Endothelial cell of umbilical vein (primary cell): ENCODE measurements around the gene TMEM63B. TPM values are rescaled to one million over a fixed set of nuclear protein-coding genes. Genes with fewer than 3 reads are reported as not detected.

Experiments
- BruUV-seq: library from RNA; stranded (reverse); fragments of 400-500 nt; replicated peaks from 2 replicates; lab custom pipeline; 2021; lab: Mats Ljungman, UMichigan
- CTCF ChIA-PET: fragments of 300-600, 350-600 bp; sonication (Branson Sonifier 250); formaldehyde crosslinking; loops from one replicate; lab custom pipeline; 2021; ENCODE audit warnings: antibody characterized with exemption, inconsistent platforms; lab: Charles Lee
- POLR2A ChIA-PET: fragments of 300-600, 350-600 bp; sonication (Branson Sonifier 250); formaldehyde crosslinking; loops from one replicate; lab custom pipeline; 2021; ENCODE audit warnings: antibody characterized with exemption, inconsistent platforms; lab: Charles Lee
- DNase-seq: peaks from one replicate; pipeline ENCODE4 v3.0.0-alpha.2; 2011; ENCODE audit warnings: low read depth, low spot score
- FAIRE-seq: peaks from 2 replicates; lab custom pipeline; 2011; peaks lifted over from hg19 to GRCh38; lab: Jason Lieb, UNC
- H2AFZ ChIP-seq: 2 replicates; pipeline ENCODE4 v1.6.0; 2012; ENCODE audit warnings: low read depth, low read length, control low read depth, inconsistent platforms
- H3K27ac ChIP-seq: 2 replicates; pipeline ENCODE4 v1.5.1; 2011; ENCODE audit warnings: low read depth, mild to moderate bottlenecking, control low read depth, low read length, moderate library complexity; ENCODE audit not compliant: insufficient read depth
- H3K27me3 ChIP-seq, 2 experiments: 2 replicates each; pipeline versions ENCODE4 v1.6.0 to v1.6.1; 2011; ENCODE audit warnings: low read length in 2 of 2, mixed read lengths in 1 of 2; ENCODE audit not compliant: control insufficient read depth in 2 of 2, insufficient read depth in 2 of 2
- H3K36me3 ChIP-seq, 2 experiments: 2 replicates in 1 of 2; 3 replicates in 1 of 2; pipeline ENCODE4 v1.5.1; 2011; ENCODE audit warnings: low read length in 2 of 2, mild to moderate bottlenecking in 1 of 2, moderate library complexity in 1 of 2; ENCODE audit not compliant: control insufficient read depth in 2 of 2, insufficient read depth in 2 of 2; ENCODE audit errors: extremely low read depth in 1 of 2
- H3K4me1 ChIP-seq: 3 replicates; pipeline ENCODE4 v1.5.1; 2011; ENCODE audit warnings: mild to moderate bottlenecking, low read length; ENCODE audit not compliant: control insufficient read depth, insufficient read depth; ENCODE audit errors: extremely low read depth
- H3K4me2 ChIP-seq: 2 replicates; pipeline ENCODE4 v1.6.1; 2011; ENCODE audit warnings: low read length, control low read depth, mixed read lengths; ENCODE audit not compliant: insufficient read depth
- H3K4me3 ChIP-seq, 3 experiments: fragments of 200-600 bp in 1 of 3; sonication (generic), shearing (Covaris generic) in 1 of 3; replicated peaks in 1 of 3; 2 replicates each; pipeline ENCODE4 v1.5.1; 2011 to 2016; ENCODE audit warnings: control low read depth in 3 of 3, low read length in 3 of 3, mild to moderate bottlenecking in 2 of 3, inconsistent platforms in 1 of 3, low read depth in 1 of 3, moderate library complexity in 1 of 3; ENCODE audit not compliant: insufficient read depth in 1 of 3
- H3K79me2 ChIP-seq: 2 replicates; pipeline ENCODE4 v1.6.0; 2012; ENCODE audit warnings: low read length, inconsistent platforms; ENCODE audit not compliant: control insufficient read depth, insufficient read depth
- H3K9ac ChIP-seq: replicated peaks from 2 replicates; pipeline ENCODE3; 2011; ENCODE audit warnings: low read length, control low read depth; ENCODE audit not compliant: insufficient read depth; ENCODE audit errors: extremely low read depth
- H3K9me1 ChIP-seq: replicated peaks from 3 replicates; pipeline ENCODE4 v1.6.0; 2011; ENCODE audit warnings: mild to moderate bottlenecking, low read length; ENCODE audit not compliant: control insufficient read depth, insufficient read depth; ENCODE audit errors: extremely low read depth
- H3K9me3 ChIP-seq: replicated peaks from 2 replicates; pipeline ENCODE4 v1.5.1; 2012; ENCODE audit warnings: low read length, inconsistent platforms; ENCODE audit not compliant: control insufficient read depth, insufficient read depth
- H4K20me1 ChIP-seq: replicated peaks from 2 replicates; pipeline ENCODE3; 2011; ENCODE audit warnings: mild to moderate bottlenecking, low read length; ENCODE audit not compliant: control insufficient read depth, insufficient read depth; ENCODE audit errors: extremely low read depth
- EZH2 ChIP-seq: IDR thresholded peaks from 2 replicates; pipeline ENCODE4 v1.6.1; 2012; ENCODE audit warnings: borderline replicate concordance, low read depth, mild to moderate bottlenecking, moderate library complexity, low read length, inconsistent platforms; ENCODE audit not compliant: severe bottlenecking
- FOS ChIP-seq: IDR thresholded peaks from 2 replicates; pipeline ENCODE4 v1.6.1; 2011; ENCODE audit warnings: mild to moderate bottlenecking, low read length, moderate library complexity, borderline replicate concordance; ENCODE audit not compliant: insufficient read depth
- GATA2 ChIP-seq: IDR thresholded peaks from 2 replicates; pipeline ENCODE4 v1.7.0; 2011; ENCODE audit warnings: low read depth, mild to moderate bottlenecking, moderate library complexity, mixed read lengths, low read length; ENCODE audit not compliant: insufficient read length, insufficient read depth
- JUN ChIP-seq: IDR thresholded peaks from 2 replicates; pipeline ENCODE4 v1.6.1; 2011; ENCODE audit warnings: borderline replicate concordance, low read depth; ENCODE audit not compliant: insufficient read length, insufficient read depth
- MYC ChIP-seq: IDR thresholded peaks from one replicate; pipeline ENCODE4 v1.6.1; 2011; ENCODE audit warnings: mild to moderate bottlenecking, low read depth, low read length
- POLR2A ChIP-seq: IDR thresholded peaks from 2 replicates; pipeline ENCODE4 v1.6.1; 2012; ENCODE audit warnings: low read depth, mild to moderate bottlenecking, control low read depth, low read length
- dilution Hi-C: fragments of 300-500 bp; cut with MboI; formaldehyde crosslinking; loops from one replicate; pipeline ENCODE4 v1.15.0; 2019; ENCODE audit warnings: low sequenced_read_pairs; ENCODE audit not compliant: extremely low pct_ligation_motif_present
- intact Hi-C: fragments of 100-400 bp; cut with micrococcal nuclease; formaldehyde crosslinking; loops from one replicate; pipeline ENCODE4 v1.10.0; 2022
- polyA plus RNA-seq, 4 experiments: library from polyadenylated mRNA; depleted of rRNA in 3 of 4; stranded (reverse) in 3 of 4; unstranded in 1 of 4; fragments of >200 nt; gene quantifications; 2 replicates each; pipeline versions ENCODE4 v1.2.1 to v1.2.3, GENCODE V29; 2011 to 2012; ENCODE audit warnings: missing spikeins in 1 of 4
- total RNA-seq: library from RNA; stranded (reverse); gene quantifications from 2 replicates; pipeline ENCODE4 v1.2.3, GENCODE V29; 2021
- TF ChIP-seq, protein P1 (sequence below), 2 donors: IDR thresholded peaks; 1 replicate in 1 of 2; 2 replicates in 1 of 2; pipeline ENCODE4 v1.5.1; 2011; ENCODE audit warnings: low read length in 2 of 2, mild to moderate bottlenecking in 2 of 2, moderate library complexity in 2 of 2, control low read depth in 1 of 2, inconsistent platforms in 1 of 2, low read depth in 1 of 2; ENCODE audit not compliant: insufficient read depth in 1 of 2; ENCODE audit errors: extremely low read depth in 1 of 2
- TF ChIP-seq, protein P2 (sequence below): IDR thresholded peaks from 2 replicates; pipeline ENCODE4 v1.6.1; 2011; ENCODE audit not compliant: insufficient read depth, insufficient read length

The TMEM63B gene
- total and polyA plus RNA-seq, 2 donors (not counting 3 experiments of a cell fraction or from before 2014, with no cell fraction given), result 49.7 to 56.1 TPM

DNA sequence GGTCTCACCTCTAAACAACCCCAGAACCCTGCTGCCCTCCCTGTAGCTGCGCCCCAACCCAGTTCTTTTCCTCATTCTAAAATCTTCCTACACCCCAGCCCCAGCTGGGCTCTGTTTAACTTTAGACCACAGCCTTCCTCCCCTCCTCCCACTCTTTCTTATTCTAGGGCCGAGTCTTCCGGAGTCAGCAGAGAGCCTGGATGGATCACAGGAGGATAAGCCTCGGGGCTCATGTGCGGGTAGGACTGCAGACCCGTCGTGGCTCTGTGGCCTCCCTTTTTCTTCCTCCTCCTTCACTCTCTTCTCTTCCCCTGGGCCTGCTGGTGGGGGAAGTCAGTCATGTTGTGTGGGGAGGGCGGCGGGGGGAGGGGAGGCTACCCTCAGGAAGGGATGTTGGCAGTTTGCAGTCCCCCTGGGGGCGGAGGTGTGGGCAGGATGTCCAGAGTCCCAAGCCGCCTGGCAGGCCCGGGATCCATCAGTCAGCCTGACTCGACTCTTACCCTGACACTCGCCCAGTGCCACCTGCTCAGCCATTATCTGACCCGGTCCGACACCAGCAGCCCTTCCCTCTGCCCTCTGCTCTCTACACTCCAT is 39.3 kb downstream of the TMEM63B start:
- CTCF ChIA-PET, result no interaction called here
- BruUV-seq, result no TSS peak

More for the DNA sequence above, 39.3 kb downstream of the TMEM63B start:
- intact Hi-C loops, result no loop called here
- no peaks in the 10 kb centered on the region for H3K9me1 ChIP-seq
- dilution Hi-C loops, result no loop called here
- POLR2A ChIA-PET, result no interaction called here
- H2AFZ ChIP-seq, result no peak overlapping the region
- no peak overlapping the region for H3K4me2 ChIP-seq
- no peak overlapping the region for H3K9ac ChIP-seq
- H3K27ac ChIP-seq, result no peak overlapping the region
- FAIRE-seq, result no peak
- H3K4me3 ChIP-seq, result no peak overlapping the region
- H3K79me2 ChIP-seq, result no peaks in the 10 kb centered on the region
- H3K27me3 ChIP-seq, result peaks cover 2 to 28% of the 10 kb centered on the region in 2 experiments
- H3K9me3 ChIP-seq, result no peaks in the 10 kb centered on the region
- no peaks in the 10 kb centered on the region for H3K4me1 ChIP-seq
- TF ChIP-seq FOS (no peak), EZH2 (no peak), MYC (no peak), JUN (no peak), POLR2A (no peak), GATA2 (no peak)
- TF ChIP-seq, protein P1, sequence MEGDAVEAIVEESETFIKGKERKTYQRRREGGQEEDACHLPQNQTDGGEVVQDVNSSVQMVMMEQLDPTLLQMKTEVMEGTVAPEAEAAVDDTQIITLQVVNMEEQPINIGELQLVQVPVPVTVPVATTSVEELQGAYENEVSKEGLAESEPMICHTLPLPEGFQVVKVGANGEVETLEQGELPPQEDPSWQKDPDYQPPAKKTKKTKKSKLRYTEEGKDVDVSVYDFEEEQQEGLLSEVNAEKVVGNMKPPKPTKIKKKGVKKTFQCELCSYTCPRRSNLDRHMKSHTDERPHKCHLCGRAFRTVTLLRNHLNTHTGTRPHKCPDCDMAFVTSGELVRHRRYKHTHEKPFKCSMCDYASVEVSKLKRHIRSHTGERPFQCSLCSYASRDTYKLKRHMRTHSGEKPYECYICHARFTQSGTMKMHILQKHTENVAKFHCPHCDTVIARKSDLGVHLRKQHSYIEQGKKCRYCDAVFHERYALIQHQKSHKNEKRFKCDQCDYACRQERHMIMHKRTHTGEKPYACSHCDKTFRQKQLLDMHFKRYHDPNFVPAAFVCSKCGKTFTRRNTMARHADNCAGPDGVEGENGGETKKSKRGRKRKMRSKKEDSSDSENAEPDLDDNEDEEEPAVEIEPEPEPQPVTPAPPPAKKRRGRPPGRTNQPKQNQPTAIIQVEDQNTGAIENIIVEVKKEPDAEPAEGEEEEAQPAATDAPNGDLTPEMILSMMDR (IDR thresholded peaks at IDR 0.05; ENCODE audit: extremely low read depth in 1 of 2, insufficient read depth in 1 of 2, low read depth in 1 of 2, low read length in 2 of 2), result no peak
- TF ChIP-seq, protein P2, sequence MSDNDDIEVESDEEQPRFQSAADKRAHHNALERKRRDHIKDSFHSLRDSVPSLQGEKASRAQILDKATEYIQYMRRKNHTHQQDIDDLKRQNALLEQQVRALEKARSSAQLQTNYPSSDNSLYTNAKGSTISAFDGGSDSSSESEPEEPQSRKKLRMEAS, result no peak
- no peak for DNase-seq
- no peaks in the 10 kb centered on the region for H4K20me1 ChIP-seq
- H3K36me3 ChIP-seq, result no peaks in the 10 kb centered on the region
